ENCODE data around the gene CEACAM5.

The CEACAM5 gene

DNA sequence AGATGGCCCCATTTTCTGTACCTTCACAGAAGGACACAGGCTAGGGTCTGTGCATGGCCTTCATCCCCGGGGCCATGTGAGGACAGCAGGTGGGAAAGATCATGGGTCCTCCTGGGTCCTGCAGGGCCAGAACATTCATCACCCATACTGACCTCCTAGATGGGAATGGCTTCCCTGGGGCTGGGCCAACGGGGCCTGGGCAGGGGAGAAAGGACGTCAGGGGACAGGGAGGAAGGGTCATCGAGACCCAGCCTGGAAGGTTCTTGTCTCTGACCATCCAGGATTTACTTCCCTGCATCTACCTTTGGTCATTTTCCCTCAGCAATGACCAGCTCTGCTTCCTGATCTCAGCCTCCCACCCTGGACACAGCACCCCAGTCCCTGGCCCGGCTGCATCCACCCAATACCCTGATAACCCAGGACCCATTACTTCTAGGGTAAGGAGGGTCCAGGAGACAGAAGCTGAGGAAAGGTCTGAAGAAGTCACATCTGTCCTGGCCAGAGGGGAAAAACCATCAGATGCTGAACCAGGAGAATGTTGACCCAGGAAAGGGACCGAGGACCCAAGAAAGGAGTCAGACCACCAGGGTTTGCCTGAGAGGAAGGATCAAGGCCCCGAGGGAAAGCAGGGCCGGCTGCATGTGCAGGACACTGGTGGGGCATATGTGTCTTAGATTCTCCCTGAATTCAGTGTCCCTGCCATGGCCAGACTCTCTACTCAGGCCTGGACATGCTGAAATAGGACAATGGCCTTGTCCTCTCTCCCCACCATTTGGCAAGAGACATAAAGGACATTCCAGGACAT, 13.4 kb upstream of the CEACAM5 start:
- no peak for DNase-seq (ENCODE audit: low read depth)
- TF ChIP-seq, protein P1, sequence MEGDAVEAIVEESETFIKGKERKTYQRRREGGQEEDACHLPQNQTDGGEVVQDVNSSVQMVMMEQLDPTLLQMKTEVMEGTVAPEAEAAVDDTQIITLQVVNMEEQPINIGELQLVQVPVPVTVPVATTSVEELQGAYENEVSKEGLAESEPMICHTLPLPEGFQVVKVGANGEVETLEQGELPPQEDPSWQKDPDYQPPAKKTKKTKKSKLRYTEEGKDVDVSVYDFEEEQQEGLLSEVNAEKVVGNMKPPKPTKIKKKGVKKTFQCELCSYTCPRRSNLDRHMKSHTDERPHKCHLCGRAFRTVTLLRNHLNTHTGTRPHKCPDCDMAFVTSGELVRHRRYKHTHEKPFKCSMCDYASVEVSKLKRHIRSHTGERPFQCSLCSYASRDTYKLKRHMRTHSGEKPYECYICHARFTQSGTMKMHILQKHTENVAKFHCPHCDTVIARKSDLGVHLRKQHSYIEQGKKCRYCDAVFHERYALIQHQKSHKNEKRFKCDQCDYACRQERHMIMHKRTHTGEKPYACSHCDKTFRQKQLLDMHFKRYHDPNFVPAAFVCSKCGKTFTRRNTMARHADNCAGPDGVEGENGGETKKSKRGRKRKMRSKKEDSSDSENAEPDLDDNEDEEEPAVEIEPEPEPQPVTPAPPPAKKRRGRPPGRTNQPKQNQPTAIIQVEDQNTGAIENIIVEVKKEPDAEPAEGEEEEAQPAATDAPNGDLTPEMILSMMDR (conservative IDR thresholded peaks at IDR 0.05; ENCODE audit: control insufficient read depth, insufficient read depth, low read depth, low read length): no peak
- no peak overlapping the region for H3K4me3 ChIP-seq (ENCODE audit: control insufficient read depth, low read depth, low read length)

DNA sequence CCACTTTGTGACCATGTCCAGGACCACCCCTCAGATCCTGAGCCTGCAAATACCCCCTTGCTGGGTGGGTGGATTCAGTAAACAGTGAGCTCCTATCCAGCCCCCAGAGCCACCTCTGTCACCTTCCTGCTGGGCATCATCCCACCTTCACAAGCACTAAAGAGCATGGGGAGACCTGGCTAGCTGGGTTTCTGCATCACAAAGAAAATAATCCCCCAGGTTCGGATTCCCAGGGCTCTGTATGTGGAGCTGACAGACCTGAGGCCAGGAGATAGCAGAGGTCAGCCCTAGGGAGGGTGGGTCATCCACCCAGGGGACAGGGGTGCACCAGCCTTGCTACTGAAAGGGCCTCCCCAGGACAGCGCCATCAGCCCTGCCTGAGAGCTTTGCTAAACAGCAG, 12.7 kb upstream of the CEACAM5 start:
- no peak for DNase-seq (ENCODE audit: low read depth)
- TF ChIP-seq, protein P1 (conservative IDR thresholded peaks at IDR 0.05; ENCODE audit: control insufficient read depth, insufficient read depth, low read depth, low read length): no peak
- no peak overlapping the region for H3K4me3 ChIP-seq (ENCODE audit: control insufficient read depth, low read depth, low read length)

DNA sequence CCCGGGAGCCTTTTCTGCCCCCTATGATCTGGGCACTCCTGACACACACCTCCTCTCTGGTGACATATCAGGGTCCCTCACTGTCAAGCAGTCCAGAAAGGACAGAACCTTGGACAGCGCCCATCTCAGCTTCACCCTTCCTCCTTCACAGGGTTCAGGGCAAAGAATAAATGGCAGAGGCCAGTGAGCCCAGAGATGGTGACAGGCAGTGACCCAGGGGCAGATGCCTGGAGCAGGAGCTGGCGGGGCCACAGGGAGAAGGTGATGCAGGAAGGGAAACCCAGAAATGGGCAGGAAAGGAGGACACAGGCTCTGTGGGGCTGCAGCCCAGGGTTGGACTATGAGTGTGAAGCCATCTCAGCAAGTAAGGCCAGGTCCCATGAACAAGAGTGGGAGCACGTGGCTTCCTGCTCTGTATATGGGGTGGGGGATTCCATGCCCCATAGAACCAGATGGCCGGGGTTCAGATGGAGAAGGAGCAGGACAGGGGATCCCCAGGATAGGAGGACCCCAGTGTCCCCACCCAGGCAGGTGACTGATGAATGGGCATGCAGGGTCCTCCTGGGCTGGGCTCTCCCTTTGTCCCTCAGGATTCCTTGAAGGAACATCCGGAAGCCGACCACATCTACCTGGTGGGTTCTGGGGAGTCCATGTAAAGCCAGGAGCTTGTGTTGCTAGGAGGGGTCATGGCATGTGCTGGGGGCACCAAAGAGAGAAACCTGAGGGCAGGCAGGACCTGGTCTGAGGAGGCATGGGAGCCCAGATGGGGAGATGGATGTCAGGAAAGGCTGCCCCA, 11.8 kb upstream of the CEACAM5 start:
- TF ChIP-seq, protein P1 (conservative IDR thresholded peaks at IDR 0.05; ENCODE audit: control insufficient read depth, insufficient read depth, low read depth, low read length): no peak
- no peak overlapping the region for H3K4me3 ChIP-seq (ENCODE audit: control insufficient read depth, low read depth, low read length)
- DNase-seq (ENCODE audit: low read depth): no peak

DNA sequence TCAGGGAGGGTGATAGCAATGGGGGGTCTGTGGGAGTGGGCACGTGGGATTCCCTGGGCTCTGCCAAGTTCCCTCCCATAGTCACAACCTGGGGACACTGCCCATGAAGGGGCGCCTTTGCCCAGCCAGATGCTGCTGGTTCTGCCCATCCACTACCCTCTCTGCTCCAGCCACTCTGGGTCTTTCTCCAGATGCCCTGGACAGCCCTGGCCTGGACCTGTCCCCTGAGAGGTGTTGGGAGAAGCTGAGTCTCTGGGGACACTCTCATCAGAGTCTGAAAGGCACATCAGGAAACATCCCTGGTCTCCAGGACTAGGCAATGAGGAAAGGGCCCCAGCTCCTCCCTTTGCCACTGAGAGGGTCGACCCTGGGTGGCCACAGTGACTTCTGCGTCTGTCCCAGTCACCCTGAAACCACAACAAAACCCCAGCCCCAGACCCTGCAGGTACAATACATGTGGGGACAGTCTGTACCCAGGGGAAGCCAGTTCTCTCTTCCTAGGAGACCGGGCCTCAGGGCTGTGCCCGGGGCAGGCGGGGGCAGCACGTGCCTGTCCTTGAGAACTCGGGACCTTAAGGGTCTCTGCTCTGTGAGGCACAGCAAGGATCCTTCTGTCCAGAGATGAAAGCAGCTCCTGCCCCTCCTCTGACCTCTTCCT, 11.1 kb upstream of the CEACAM5 start:
- DNase-seq (ENCODE audit: low read depth): no peak
- no peak overlapping the region for H3K4me3 ChIP-seq (ENCODE audit: control insufficient read depth, low read depth, low read length)

DNA sequence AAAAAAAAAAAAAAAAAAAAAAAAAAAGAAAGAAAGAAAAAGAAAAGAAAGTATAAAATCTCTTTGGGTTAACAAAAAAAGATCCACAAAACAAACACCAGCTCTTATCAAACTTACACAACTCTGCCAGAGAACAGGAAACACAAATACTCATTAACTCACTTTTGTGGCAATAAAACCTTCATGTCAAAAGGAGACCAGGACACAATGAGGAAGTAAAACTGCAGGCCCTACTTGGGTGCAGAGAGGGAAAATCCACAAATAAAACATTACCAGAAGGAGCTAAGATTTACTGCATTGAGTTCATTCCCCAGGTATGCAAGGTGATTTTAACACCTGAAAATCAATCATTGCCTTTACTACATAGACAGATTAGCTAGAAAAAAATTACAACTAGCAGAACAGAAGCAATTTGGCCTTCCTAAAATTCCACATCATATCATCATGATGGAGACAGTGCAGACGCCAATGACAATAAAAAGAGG, 9.6 kb upstream of the CEACAM5 start:
- DNase-seq (ENCODE audit: low read depth): no peak
- H3K4me3 ChIP-seq (ENCODE audit: control insufficient read depth, low read depth, low read length): no peak overlapping the region
- TF ChIP-seq, protein P1 (conservative IDR thresholded peaks at IDR 0.05; ENCODE audit: control insufficient read depth, insufficient read depth, low read depth, low read length): no peak

More for the DNA sequence above, 11.1 kb upstream of the CEACAM5 start:
- TF ChIP-seq, protein P1 (conservative IDR thresholded peaks at IDR 0.05; ENCODE audit: control insufficient read depth, insufficient read depth, low read depth, low read length): no peak

DNA sequence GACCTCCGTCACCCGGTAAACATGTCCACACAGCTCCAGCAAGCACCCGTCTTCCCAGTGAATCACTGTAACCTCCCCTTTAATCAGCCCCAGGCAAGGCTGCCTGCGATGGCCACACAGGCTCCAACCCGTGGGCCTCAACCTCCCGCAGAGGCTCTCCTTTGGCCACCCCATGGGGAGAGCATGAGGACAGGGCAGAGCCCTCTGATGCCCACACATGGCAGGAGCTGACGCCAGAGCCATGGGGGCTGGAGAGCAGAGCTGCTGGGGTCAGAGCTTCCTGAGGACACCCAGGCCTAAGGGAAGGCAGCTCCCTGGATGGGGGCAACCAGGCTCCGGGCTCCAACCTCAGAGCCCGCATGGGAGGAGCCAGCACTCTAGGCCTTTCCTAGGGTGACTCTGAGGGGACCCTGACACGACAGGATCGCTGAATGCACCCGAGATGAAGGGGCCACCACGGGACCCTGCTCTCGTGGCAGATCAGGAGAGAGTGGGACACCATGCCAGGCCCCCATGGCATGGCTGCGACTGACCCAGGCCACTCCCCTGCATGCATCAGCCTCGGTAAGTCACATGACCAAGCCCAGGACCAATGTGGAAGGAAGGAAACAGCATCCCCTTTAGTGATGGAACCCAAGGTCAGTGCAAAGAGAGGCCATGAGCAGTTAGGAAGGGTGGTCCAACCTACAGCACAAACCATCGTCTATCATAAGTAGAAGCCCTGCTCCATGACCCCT, 9.0 kb upstream of the CEACAM5 start:
- TF ChIP-seq, protein P1 (conservative IDR thresholded peaks at IDR 0.05; ENCODE audit: control insufficient read depth, insufficient read depth, low read depth, low read length): no peak
- DNase-seq (ENCODE audit: low read depth): no peak
- no peak overlapping the region for H3K4me3 ChIP-seq (ENCODE audit: control insufficient read depth, low read depth, low read length)

Measured in fibroblast of mammary gland (primary cell).